ENCODE data around the gene SLC35G3.
A peak's percentile ranks its signal among the peaks of the same experiment; 100 is the strongest.
"Not testable (repeated sequence)": the region's sequence is repeated elsewhere in the genome, so short reads cannot be mapped to it uniquely, and the experiment has no call there.

The SLC35G3 gene

GRCh38 chr17:35194001-35194400 is at the start of gene SLC35G3:
SLC35G3 (minus strand) TSS chr17:35194393; CDS start chr17:35194307, 86 bp downstream.
- DNase-seq (ENCODE audit: low spot score) = not testable (repeated sequence)

- no peak for DNase-seq (ENCODE audit: low spot score)
Measured at GRCh38 chr17:35243561-35244340, 49.6 kb upstream of the SLC35G3 start.

GRCh38 chr17:35242805-35243560 is 48.8 kb upstream of the SLC35G3 start, which contains the start of gene SLFN5:
SLFN5 (plus strand) TSS chr17:35243072; CDS start chr17:35258691, 15,619 bp downstream.
- DNase-seq (ENCODE audit: low spot score) = peak; percentile 88

GRCh38 chr17:35242158-35242804 is 48.1 kb upstream of the SLC35G3 start:
- peak; percentile 47 for DNase-seq (ENCODE audit: low spot score)

- DNase-seq (ENCODE audit: low spot score) = no peak
Measured at GRCh38 chr17:35241520-35241919, 47.3 kb upstream of the SLC35G3 start.

- no peak for DNase-seq (ENCODE audit: low spot score)
Measured at GRCh38 chr17:35240861-35241260, 46.7 kb upstream of the SLC35G3 start.

- no peak for DNase-seq (ENCODE audit: low spot score)
Measured at GRCh38 chr17:35239823-35240222, 45.6 kb upstream of the SLC35G3 start.

- no peak for DNase-seq (ENCODE audit: low spot score)
Measured at GRCh38 chr17:35238821-35239220, 44.6 kb upstream of the SLC35G3 start.

GRCh38 chr17:35236821-35237220 is 42.6 kb upstream of the SLC35G3 start:
- no peak for DNase-seq (ENCODE audit: low spot score)

GRCh38 chr17:35235917-35236316 is 41.7 kb upstream of the SLC35G3 start:
- no peak for DNase-seq (ENCODE audit: low spot score)

- DNase-seq (ENCODE audit: low spot score) = no peak
Measured at GRCh38 chr17:35235289-35235688, 41.1 kb upstream of the SLC35G3 start.

GRCh38 chr17:35234315-35234714 is 40.1 kb upstream of the SLC35G3 start:
- DNase-seq (ENCODE audit: low spot score) = not testable (repeated sequence)

GRCh38 chr17:35229638-35230037 is 35.4 kb upstream of the SLC35G3 start:
- DNase-seq (ENCODE audit: low spot score) = no peak

GRCh38 chr17:35227546-35227945 is 33.4 kb upstream of the SLC35G3 start:
- no peak for DNase-seq (ENCODE audit: low spot score)

- no peak for DNase-seq (ENCODE audit: low spot score)
Measured at GRCh38 chr17:35224436-35224835, 30.2 kb upstream of the SLC35G3 start.

- DNase-seq (ENCODE audit: low spot score) = no peak
Measured at GRCh38 chr17:35222452-35222851, 28.3 kb upstream of the SLC35G3 start.

GRCh38 chr17:35218915-35219314 is 24.7 kb upstream of the SLC35G3 start:
- no peak for DNase-seq (ENCODE audit: low spot score)

GRCh38 chr17:35217107-35217506 is 22.9 kb upstream of the SLC35G3 start:
- no peak for DNase-seq (ENCODE audit: low spot score)

GRCh38 chr17:35214631-35215273 is 20.6 kb upstream of the SLC35G3 start:
- DNase-seq (ENCODE audit: low spot score) = no peak

- no peak for DNase-seq (ENCODE audit: low spot score)
Measured at GRCh38 chr17:35214192-35214591, 20.0 kb upstream of the SLC35G3 start.

GRCh38 chr17:35213412-35213940 is 19.3 kb upstream of the SLC35G3 start:
- no peak for DNase-seq (ENCODE audit: low spot score)

GRCh38 chr17:35212668-35213067 is 18.5 kb upstream of the SLC35G3 start:
- DNase-seq (ENCODE audit: low spot score) = no peak
